Measurements from ENCODE around the gene TMEM213.

Gene TMEM213

DNA sequence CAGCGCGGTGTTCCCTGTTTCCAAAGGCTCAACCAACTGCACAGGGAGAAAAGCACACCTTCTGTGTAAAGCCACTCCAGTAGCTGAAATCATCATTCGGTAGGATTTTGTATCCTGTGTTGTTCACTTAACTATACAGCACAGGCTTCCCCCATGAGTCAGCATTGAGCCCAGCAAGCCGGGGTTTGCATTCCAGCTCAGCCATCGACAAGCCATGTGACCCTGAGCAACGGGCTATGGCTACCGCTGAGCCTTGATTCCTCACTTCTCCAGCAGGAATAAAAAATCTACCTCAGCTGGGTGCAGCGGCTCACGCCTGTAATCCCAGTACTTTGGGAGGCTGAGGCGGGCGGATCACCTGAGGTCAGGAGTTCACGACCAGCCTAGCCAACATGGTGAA is 44.3 kb downstream of the TMEM213 start:
- DNase-seq, result no peak

DNA sequence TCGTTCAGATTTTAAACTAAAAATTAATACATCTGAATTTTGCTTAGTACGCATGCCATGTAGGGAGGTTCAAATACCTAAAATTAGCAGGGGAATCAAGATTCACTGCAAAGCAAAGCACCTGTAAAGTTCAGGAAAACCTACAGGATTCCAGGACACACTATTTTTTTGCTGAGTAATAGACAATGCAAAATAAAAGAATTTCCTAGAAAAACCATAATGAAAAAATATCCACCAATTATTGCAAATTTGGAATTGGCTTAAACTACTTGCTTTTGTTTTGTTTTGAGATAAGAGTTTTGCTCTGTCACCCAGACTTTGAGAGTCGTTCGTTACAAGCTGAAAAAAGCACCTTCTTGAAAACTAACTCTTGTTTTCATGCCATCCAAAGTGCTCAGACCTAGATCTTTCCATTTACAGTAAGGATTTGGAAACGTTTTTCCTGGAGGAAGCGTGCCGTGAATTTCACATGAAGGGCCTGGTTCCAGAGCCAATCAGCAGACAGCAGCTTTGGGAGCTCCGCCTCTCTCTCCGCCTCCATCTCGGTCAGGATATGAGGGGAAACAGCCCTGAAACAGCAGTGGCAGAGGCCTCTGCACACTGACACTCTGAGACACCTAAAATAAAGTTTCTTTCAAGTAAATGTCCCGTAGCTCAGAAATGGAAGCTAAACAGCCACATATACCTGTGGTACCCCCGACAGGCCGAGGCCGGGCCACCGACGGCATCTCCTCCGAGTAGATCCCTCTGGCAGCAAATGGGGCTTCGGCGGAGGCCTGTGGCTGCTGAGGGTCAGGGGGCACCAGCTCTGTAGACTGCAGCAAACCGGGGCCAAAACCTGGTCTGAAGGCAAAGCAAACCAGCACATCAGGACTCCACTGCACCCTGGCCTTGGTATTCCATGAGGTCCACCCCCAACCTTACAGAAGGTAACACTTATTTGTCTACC is 46.1 kb downstream of the TMEM213 start:
- DNase-seq, result no peak

DNA sequence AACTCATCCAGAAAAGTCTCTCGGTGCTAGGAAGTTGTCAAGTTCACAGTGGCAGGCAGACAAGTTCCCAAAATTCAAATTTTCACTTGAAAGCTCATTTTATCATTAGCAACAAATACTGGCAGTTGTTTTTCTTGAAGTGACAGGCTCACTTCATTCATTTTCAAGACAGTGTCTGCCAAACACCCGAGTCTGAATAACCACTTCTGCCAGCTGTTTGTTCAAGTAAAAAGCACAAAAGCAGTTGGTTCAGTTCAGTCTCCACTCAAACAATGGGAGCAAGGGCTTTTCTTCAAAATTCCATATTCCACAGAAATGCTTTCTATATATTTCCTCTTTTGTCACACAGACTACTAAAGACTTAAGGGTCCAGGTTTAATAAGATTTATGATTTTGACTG is 47.9 kb downstream of the TMEM213 start:
- DNase-seq, result no peak

DNA sequence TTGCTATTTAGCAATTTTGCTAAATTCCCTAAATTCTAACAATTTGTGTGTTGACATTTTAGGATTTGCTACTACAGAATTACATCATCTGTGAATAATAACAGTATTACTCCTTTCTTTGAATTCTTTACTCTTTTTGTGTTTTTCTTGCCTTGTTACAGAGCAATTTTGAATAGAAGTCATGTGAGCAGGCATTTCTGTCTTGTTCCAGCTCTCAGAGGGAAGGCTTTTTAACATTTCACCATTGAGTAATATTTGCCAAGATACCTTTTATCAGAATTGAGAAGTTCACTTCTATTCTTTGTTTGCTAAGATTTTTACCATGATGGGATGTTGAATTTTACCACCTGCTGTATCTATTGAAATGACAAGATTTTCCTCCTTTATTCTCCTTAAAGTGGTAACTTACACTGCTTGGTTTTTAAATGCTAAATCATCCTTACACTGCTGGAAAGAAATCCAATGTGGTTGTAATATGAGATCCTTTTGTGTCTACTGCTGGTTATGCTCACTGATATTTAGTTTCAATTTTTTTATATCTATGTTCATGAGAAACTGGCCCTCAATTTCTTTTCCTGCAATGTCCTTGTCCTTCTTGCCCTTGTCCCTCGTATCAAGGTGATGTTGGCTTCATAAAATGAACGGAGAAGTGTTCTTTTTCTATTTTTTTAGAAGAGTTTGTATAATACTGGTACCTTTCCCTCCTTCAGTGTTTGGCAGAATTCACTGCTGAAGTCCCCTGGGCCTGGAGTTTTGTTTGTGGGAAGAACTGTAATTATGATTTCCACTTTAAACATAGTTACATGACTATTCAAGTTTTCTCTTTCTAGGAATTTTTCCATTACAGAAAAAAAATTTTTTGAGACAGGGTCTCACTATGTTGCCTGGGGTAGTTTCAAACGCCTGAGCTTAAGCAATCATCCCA is 50.5 kb downstream of the TMEM213 start:
- no peak for DNase-seq

DNA sequence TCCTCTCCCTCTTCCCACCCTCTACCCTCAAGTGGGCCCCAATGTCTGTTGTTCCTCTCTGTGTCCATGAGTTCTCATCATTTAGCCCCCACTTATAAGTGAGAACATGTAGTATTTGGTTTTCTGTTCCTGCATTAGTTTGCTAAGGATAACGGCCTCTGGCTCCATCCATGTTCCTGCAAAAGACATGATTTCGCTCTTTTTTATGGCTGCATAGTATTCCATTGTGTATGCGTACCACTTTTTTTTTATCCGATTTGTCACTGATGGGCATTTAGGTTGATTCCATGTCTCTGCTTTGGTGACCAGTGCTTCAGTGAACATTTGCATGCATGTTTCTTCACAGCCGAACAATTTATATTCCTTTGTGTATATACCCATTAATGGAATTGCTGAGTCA is 51.9 kb downstream of the TMEM213 start:
- no peak for DNase-seq

DNA sequence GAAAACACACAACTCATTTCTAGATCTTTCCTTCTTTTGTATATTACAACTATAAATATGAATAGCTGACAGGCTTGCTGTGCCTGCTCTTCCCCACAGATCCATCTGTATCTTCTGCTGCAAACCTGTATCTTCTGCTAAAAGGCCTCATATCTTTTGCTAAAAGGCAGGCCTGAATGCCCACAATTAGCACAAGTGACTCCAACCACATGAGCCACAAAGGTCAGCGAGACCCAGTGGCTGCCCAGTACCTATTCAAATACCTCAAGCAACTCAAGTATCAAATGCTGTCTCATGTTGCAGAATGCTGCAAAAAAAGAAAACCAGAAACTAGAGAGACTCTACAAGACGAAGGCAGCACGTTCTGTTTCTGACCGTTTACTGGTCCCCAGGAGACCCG is 54.7 kb downstream of the TMEM213 start:
- DNase-seq, result no peak

DNA sequence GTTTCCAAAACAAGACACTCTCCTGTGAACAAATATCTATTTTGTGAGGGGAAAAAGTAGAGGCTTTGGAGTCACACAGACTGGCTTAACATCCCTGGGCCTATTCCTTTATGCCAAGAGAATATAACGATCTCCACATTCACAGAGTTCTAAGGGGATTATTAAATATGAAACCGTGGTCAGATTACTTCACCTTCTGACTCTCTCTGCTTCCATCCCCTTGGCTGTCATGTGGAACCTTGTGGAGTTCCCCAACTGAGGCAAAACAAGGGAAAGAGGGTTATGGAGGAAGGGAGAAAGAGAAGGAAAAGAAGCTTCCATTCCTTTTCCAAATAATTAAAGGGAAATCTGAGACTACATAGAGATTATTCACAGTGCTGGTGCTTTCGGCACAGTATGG is 55.7 kb downstream of the TMEM213 start:
- no peak for DNase-seq

DNA sequence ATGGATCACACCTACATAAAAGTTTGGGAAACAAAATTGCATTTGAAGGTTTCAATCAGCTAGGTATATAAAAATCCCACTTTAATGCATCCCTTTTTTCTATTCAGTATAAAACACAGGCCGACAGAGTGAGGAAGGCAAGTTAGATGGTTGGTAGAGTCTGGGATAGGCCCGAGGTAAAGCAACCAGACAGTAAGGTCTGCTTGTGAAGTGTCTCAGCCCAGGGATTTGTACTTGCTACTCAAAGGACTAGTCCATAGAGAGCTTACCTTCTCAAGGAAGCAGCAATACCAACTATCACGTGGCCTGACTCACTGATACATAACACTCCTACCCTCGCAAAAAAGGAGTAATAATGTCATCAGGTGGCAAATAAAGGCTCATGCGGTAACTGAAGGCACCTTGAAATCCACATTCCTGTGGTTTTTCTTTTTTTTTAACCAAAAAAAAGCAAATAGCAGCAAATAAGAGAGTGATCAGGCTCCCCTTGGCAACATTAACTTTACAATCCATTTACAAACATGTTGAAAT is 56.4 kb downstream of the TMEM213 start:
- DNase-seq, result no peak

DNA sequence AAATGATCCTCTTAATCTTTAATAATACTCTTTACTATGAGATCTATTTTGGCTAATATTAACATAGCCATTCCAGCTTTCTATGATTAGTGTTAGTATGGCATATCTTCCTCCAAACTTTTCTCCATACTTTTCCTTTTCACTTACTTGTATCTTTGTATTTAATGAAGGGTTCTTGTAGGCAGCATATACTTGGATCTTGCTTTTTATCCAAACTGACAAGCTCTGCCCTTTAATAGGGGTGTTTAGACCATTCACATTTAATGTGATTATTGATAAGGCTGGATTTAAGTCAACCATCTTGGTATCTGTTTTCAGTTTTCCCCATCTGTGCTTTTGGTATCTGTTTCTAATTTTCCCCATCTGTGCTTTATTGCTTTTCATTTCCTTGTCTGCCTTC is 59.9 kb downstream of the TMEM213 start:
- DNase-seq, result no peak

DNA sequence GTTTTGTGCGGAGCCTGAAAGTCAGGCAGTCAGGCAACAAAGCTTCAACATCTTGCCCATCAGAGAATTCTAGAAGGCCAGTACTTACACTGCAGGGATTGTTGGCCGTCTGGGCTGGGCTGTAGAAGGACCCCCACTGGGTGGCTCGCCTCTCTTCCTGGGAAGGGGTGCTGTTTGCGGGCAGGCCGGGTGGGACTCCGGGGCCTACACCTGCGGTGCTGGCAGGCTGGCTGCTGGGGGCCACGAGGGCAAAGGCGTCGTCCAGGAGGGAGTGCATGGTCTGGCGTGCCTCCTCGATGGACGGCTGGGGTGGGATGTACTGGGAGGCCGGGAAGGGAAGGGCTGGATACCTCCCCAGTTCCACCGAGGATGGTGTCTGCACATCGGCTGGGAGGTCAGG is 63.3 kb downstream of the TMEM213 start:
- DNase-seq, result no peak

DNA sequence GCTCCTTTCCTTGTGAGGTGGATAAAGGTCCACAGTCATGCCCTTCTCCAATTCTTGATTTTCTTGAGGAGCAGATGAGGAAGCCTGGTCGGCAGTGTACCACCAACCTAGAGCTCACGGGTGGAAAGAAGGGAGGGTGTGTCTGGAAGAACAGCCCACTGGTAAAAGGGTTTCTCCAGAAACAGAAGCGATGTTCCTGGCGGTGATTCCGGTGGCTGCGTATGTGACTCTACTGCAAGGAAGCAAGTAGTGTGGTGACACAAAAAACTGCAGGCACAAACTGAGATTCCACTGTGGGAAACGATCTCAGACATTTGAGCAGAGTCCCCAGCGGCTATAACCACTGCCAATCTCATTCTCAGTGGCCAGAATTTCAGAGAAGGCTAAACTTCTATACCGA is 66.1 kb downstream of the TMEM213 start:
- no peak for DNase-seq

DNA sequence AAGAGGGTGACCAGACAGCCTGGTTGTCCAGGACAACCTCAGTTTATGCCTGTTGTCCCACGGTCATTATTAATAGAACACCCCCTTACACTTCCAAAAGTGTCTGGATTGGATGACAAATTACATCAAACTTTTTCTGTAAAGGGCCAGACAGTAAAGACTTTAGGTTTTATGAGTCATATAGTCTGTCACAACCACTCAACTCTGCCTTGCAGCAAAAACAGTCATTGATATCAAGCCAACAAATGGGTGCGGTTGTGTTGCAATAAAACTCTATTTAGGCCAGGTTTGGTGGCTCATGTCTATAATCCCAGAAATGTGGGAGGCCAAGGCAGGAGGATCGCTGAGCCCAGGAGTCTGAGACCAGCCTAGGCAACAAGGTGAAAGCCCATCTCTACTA is 66.9 kb downstream of the TMEM213 start:
- no peak for DNase-seq

DNA sequence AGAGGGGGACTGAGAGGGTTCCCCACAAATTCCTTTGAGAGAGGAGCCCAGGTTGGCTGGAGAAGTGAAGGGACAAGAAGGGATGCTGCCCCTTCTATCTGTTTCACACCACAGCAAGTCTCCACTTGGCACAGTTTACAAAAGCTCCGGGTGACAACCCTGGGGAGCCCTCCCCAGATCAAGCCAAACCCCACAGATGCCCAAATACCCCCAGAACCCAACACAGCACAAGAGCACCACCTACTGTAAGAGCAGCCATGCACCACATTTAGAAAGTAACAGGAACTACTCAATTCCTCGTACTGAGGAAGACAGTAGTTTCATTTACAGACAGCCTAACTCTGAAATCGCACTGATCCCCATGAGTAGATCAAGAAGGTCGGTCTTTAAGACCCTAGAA is 68.0 kb downstream of the TMEM213 start:
- DNase-seq, result no peak

DNA sequence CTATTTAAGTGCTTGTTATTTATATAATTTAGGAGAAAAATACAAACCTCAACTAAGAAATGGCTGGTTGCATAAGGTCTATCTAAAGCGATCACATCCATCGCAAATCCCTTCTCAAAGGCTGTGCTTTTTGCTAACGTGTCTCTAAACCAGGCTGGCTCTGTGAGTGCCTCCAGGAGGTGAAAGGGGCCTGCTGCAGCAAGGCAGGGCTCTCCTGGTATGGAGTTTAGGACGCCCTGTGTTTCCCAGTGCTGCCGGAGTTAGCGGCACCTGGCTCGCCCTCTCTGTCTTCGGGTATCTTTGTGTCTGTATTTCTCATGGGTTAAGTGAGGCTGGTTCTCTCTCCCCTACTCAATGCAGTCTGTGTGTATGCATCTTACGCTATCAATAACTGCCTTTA is 68.6 kb downstream of the TMEM213 start:
- no peak for DNase-seq

DNA sequence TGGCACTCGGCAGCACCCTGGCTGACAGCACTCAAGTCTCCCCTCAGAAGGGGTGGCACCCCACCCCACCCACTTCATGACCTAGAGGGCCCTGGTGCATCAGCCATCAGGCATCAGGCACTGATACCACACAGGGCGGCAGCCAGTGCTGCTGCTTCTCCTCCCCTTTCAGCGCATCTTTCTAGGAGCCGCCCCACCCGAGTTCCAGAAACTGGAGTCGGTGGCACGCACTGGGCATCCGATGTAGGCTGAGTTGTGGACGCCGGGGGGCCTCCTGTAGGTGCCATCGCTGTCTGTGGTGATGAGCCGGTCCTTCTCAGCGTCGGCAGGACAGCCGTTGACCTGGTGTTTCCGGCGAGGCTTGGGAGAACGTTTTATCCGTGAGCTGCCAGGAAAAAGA is 70.0 kb downstream of the TMEM213 start:
- no peak for DNase-seq

DNA sequence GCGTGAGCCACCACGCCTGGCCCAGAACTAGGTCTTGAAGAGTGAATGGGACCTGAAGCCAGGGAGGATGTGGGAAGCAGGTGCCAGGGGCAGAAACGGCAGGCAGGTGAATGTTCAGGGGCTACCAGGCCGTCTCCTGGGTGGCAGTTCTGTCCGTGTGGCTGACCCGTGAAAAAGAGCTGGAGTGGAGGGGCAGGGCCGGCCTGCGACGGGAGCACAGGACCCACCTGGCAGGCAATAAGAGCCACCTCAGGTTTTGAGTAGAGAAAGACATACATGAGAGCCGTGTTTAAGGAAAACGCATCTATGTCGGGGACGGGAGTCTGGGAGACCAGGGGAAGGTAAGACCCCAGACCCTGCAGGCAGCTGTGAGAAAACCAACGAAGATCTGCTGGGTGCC is 70.9 kb downstream of the TMEM213 start:
- DNase-seq, result no peak

DNA sequence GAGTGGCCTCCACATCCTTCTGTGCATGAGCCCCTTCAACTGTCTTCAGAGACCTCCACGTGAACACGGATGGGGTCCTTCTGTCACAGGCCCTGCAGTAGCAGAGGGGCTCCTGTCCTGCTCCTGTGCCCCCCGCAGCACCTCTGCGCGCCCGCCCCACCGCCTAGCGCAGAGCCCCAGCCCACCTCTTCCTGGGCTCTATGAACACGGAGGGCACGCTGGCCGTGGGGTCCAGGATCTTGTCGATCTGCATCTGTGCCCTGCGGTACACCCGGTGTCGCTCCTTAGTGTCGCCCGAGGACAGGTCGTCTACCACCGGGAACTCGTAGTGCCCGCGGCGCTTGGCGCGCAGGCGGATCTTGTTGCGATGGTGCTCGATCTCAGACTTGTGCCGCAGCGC is 71.6 kb downstream of the TMEM213 start:
- DNase-seq, result no peak

DNA sequence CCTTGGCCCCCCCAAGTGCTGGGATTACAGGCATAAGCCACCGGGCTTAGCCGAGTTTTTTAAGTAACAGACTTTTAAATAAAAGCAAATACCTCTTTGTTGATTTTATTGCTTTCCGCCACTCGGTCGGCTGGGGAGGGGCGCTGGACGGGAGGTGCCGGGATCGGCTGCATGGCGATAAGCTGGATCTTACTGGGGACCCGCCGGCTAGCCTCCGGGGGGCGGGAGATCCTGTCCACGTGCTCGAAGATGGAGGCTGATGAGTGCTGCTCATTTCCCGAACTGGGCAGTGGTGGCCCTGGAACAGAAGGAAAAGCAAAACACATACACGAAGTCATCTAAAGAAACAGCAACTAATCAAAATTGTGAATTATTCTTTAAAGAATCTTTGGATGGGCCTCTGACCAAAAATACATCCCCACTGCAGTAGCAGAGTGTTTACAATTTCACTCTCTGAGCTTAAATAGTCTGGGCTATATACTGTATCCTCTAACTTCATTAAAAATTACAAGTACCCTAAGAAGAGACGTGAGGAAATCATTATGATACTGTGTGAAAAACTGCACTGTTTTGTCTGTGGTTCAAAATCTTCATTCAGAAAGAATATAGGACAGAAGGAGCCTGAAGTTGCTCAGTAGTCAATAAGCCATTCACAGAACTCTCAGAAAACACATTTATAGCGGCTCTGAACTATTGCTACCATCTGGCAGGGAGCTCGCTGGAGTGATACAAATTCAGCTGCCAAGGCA is 73.4 kb downstream of the TMEM213 start:
- no peak for DNase-seq

DNA sequence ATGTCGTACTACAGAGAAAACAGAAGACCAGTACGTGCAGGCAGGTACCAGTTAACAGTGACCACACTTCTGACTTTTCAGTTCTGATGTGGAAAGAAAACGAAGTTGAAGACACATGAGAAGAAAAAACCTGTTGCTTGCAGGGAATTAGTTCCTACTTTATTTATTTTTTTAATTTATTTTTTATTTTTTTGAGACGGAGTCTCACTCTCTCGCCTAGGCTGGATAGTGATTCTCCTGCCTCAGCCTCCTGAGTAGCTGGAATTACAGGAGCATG is 74.0 kb downstream of the TMEM213 start:
- no peak for DNase-seq

DNA sequence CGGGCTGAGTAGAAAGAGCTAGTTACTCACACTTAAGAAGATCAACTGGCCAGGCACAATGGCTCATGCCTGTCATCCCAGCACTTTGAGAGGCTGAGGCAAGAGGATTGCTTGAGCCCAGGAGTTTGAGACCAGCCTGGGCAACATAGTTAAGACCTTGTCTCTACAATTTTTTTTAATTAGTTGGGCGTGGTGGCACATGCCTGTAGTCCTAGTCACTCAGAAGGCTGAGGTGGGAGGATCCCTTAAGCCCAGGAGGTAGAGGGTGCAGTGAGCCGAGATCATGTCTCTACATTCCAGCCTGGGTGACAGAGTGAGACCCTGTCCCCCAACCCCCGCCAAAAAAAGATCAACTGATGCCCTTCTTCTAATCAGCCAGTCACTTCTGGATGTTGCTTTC is 74.8 kb downstream of the TMEM213 start:
- no peak for DNase-seq

DNA sequence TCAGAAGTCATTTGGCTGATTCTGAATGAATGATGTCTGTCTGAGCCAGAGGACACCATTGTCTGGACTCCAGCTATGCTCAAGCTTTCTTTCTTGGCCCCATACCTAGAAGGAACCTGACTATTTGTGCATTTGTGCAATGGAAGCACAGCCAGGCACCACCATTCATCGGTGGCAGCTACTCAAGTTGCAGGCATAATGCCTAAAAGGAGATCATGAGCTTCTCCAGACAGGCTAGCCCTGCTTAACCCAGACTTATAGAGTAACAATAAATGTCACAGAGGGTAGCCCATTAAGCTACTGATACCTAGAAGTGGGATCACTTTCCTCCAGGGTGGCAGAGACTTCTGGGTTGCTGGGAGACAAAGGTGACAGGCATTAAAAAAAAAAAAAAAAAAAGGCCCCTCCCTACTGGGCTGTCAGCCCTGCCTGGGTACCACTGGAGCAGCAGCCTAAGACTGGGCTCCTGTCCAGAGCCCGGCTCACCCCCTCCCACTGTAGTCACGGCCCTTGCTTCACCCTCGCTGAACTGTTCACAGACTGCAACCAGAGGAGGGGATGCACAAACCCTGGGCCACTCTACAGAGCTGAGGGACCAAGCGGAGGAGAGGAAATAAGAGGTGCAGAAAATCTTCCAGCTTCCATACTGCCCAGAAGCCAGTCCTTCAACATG is 75.6 kb downstream of the TMEM213 start:
- peak in 2 of 56 donors; percentile 5 to 9 for DNase-seq

All from nucleus accumbens (tissue), 56 donors.